IgD-negative memory B cell (primary cell): ENCODE data around the gene CCDC149. TPM values are rescaled to one million over a fixed set of nuclear protein-coding genes. Genes with fewer than 3 reads are reported as not detected.

Source experiments
- H3K27ac Mint-ChIP-seq, 3 donors: one replicate each; pipeline ENCODE4 v1.8.0; 2020 to 2022; ENCODE audit warnings: mild to moderate bottlenecking in 3 of 3, mixed read lengths in 3 of 3, moderate library complexity in 1 of 3
- H3K27me3 Mint-ChIP-seq: one replicate; pipeline ENCODE4 v1.8.0; 2021; ENCODE audit warnings: mixed read lengths
- H3K36me3 Mint-ChIP-seq: one replicate; pipeline ENCODE4 v1.8.0; 2020; ENCODE audit warnings: mild to moderate bottlenecking, mixed read lengths
- H3K4me1 Mint-ChIP-seq, 3 donors: one replicate each; pipeline ENCODE4 v1.8.0; 2020 to 2022; ENCODE audit warnings: mixed read lengths in 3 of 3, mild to moderate bottlenecking in 1 of 3
- H3K4me3 Mint-ChIP-seq, 4 donors: one replicate each; pipeline ENCODE4 v1.8.0; 2020 to 2022; ENCODE audit warnings: mild to moderate bottlenecking in 4 of 4, mixed read lengths in 4 of 4, moderate library complexity in 3 of 4
- H3K9me3 Mint-ChIP-seq, 3 donors: one replicate each; pipeline ENCODE4 v1.8.0; 2020 to 2021; ENCODE audit warnings: mixed read lengths in 3 of 3, mild to moderate bottlenecking in 1 of 3
- polyA plus RNA-seq: library from polyadenylated mRNA; unstranded; fragments of 300-500 nt; fragmentation: Illumina TruSeq; gene quantifications from one replicate; pipeline ENCODE4 v1.2.3, GENCODE V29; 2021

The CCDC149 gene
- polyA plus RNA-seq, 1 donor from 2014 or later = not detected

- no peaks in the 10 kb centered on the region for H3K4me1 Mint-ChIP-seq
- H3K9me3 Mint-ChIP-seq = no peaks in the 10 kb centered on the region
- no peaks in the 10 kb centered on the region for H3K27me3 Mint-ChIP-seq
- no peak overlapping the region for H3K27ac Mint-ChIP-seq
- H3K4me3 Mint-ChIP-seq = no peak overlapping the region
- H3K36me3 Mint-ChIP-seq = no peaks in the 10 kb centered on the region
These were observed 16.8 kb downstream of the CCDC149 start for GRCh38 chr4:24896056-24896455.

GRCh38 chr4:24895461-24895860, 17.4 kb downstream of the CCDC149 start:
- no peaks in the 10 kb centered on the region for H3K4me1 Mint-ChIP-seq
- no peaks in the 10 kb centered on the region for H3K36me3 Mint-ChIP-seq
- no peak overlapping the region for H3K4me3 Mint-ChIP-seq
- no peak overlapping the region for H3K27ac Mint-ChIP-seq
- H3K27me3 Mint-ChIP-seq = no peaks in the 10 kb centered on the region
- H3K9me3 Mint-ChIP-seq = no peaks in the 10 kb centered on the region

- Mint-ChIP-seq H3K27ac (no peak overlapping the region), H3K27me3 (no peaks in the 10 kb centered on the region), H3K4me3 (no peak overlapping the region), H3K36me3 (no peaks in the 10 kb centered on the region), H3K9me3 (no peaks in the 10 kb centered on the region), H3K4me1 (no peaks in the 10 kb centered on the region)
These were observed 18.0 kb downstream of the CCDC149 start for GRCh38 chr4:24894846-24895245.

GRCh38 chr4:24894243-24894642, 18.6 kb downstream of the CCDC149 start:
- H3K27ac Mint-ChIP-seq = no peak overlapping the region
- no peaks in the 10 kb centered on the region for H3K36me3 Mint-ChIP-seq
- H3K9me3 Mint-ChIP-seq = no peaks in the 10 kb centered on the region
- no peak overlapping the region for H3K4me3 Mint-ChIP-seq
- no peaks in the 10 kb centered on the region for H3K27me3 Mint-ChIP-seq
- no peaks in the 10 kb centered on the region for H3K4me1 Mint-ChIP-seq

- H3K9me3 Mint-ChIP-seq = no peaks in the 10 kb centered on the region
- no peak overlapping the region for H3K4me3 Mint-ChIP-seq
- no peaks in the 10 kb centered on the region for H3K27me3 Mint-ChIP-seq
- H3K27ac Mint-ChIP-seq = no peak overlapping the region
- no peaks in the 10 kb centered on the region for H3K36me3 Mint-ChIP-seq
- H3K4me1 Mint-ChIP-seq = peaks cover 0 to under 1% (median 0%) of the 10 kb centered on the region in 3 donors
These were observed 20.1 kb downstream of the CCDC149 start for GRCh38 chr4:24892778-24893177.

GRCh38 chr4:24892278-24892677, 20.6 kb downstream of the CCDC149 start:
- Mint-ChIP-seq H3K9me3 (no peaks in the 10 kb centered on the region), H3K4me1 (peaks cover 0 to 1% (median 0%) of the 10 kb centered on the region in 3 donors), H3K27ac (no peak overlapping the region), H3K4me3 (no peak overlapping the region), H3K27me3 (no peaks in the 10 kb centered on the region), H3K36me3 (no peaks in the 10 kb centered on the region)

GRCh38 chr4:24890561-24891126, 22.2 kb downstream of the CCDC149 start:
- peaks cover 0 to 1% (median 0%) of the 10 kb centered on the region in 3 donors for H3K4me1 Mint-ChIP-seq
- H3K27me3 Mint-ChIP-seq = no peaks in the 10 kb centered on the region
- H3K27ac Mint-ChIP-seq = no peak overlapping the region
- H3K9me3 Mint-ChIP-seq = no peaks in the 10 kb centered on the region
- no peaks in the 10 kb centered on the region for H3K36me3 Mint-ChIP-seq
- H3K4me3 Mint-ChIP-seq = no peak overlapping the region

- no peaks in the 10 kb centered on the region for H3K27me3 Mint-ChIP-seq
- H3K27ac Mint-ChIP-seq = no peak overlapping the region
- no peaks in the 10 kb centered on the region for H3K36me3 Mint-ChIP-seq
- no peak overlapping the region for H3K4me3 Mint-ChIP-seq
- H3K4me1 Mint-ChIP-seq = peaks cover 0 to 1% (median 0%) of the 10 kb centered on the region in 3 donors
- no peaks in the 10 kb centered on the region for H3K9me3 Mint-ChIP-seq
These were observed 22.9 kb downstream of the CCDC149 start for GRCh38 chr4:24889991-24890390.

GRCh38 chr4:24888475-24889344, 24.1 kb downstream of the CCDC149 start:
- Mint-ChIP-seq H3K27me3 (no peaks in the 10 kb centered on the region), H3K36me3 (no peaks in the 10 kb centered on the region), H3K27ac (peak overlapping the region in 1 of 3 donors; percentile 41), H3K9me3 (no peaks in the 10 kb centered on the region), H3K4me3 (no peak overlapping the region), H3K4me1 (peaks cover 0 to 1% (median 0%) of the 10 kb centered on the region in 3 donors)

- H3K4me3 Mint-ChIP-seq = no peak overlapping the region
- no peaks in the 10 kb centered on the region for H3K27me3 Mint-ChIP-seq
- no peaks in the 10 kb centered on the region for H3K36me3 Mint-ChIP-seq
- no peaks in the 10 kb centered on the region for H3K9me3 Mint-ChIP-seq
- no peak overlapping the region for H3K27ac Mint-ChIP-seq
- peaks cover 0 to 1% (median 0%) of the 10 kb centered on the region in 3 donors for H3K4me1 Mint-ChIP-seq
These were observed 24.9 kb downstream of the CCDC149 start for GRCh38 chr4:24887881-24888430.

- H3K36me3 Mint-ChIP-seq = no peaks in the 10 kb centered on the region
- no peaks in the 10 kb centered on the region for H3K27me3 Mint-ChIP-seq
- peaks cover 0 to 2% (median 0%) of the 10 kb centered on the region in 3 donors for H3K9me3 Mint-ChIP-seq
- H3K27ac Mint-ChIP-seq = no peak overlapping the region
- H3K4me3 Mint-ChIP-seq = no peak overlapping the region
- H3K4me1 Mint-ChIP-seq = peaks cover 0 to 1% (median 0%) of the 10 kb centered on the region in 3 donors
These were observed 26.2 kb downstream of the CCDC149 start for GRCh38 chr4:24886596-24886995.

- H3K36me3 Mint-ChIP-seq = no peaks in the 10 kb centered on the region
- no peak overlapping the region for H3K4me3 Mint-ChIP-seq
- no peaks in the 10 kb centered on the region for H3K27me3 Mint-ChIP-seq
- H3K27ac Mint-ChIP-seq = peak overlapping the region in 1 of 3 donors; percentile 4
- H3K4me1 Mint-ChIP-seq = peaks cover 0 to 1% (median 0%) of the 10 kb centered on the region in 3 donors
- H3K9me3 Mint-ChIP-seq = peaks cover 0 to 2% (median 0%) of the 10 kb centered on the region in 3 donors
These were observed 27.5 kb downstream of the CCDC149 start for GRCh38 chr4:24885342-24885741.

- no peak overlapping the region for H3K4me3 Mint-ChIP-seq
- H3K9me3 Mint-ChIP-seq = peaks cover 0 to 2% (median 0%) of the 10 kb centered on the region in 3 donors
- no peaks in the 10 kb centered on the region for H3K36me3 Mint-ChIP-seq
- H3K4me1 Mint-ChIP-seq = peaks cover 0 to 1% (median 0%) of the 10 kb centered on the region in 3 donors
- no peak overlapping the region for H3K27ac Mint-ChIP-seq
- no peaks in the 10 kb centered on the region for H3K27me3 Mint-ChIP-seq
These were observed 27.9 kb downstream of the CCDC149 start for GRCh38 chr4:24884902-24885301.

GRCh38 chr4:24881508-24882196, 31.2 kb downstream of the CCDC149 start:
- peak overlapping the region in 1 of 3 donors; percentile 62 for H3K27ac Mint-ChIP-seq
- no peaks in the 10 kb centered on the region for H3K4me1 Mint-ChIP-seq
- H3K36me3 Mint-ChIP-seq = no peaks in the 10 kb centered on the region
- H3K9me3 Mint-ChIP-seq = peaks cover 0 to 2% (median 0%) of the 10 kb centered on the region in 3 donors
- peak overlapping the region in 1 of 4 donors; percentile 14 for H3K4me3 Mint-ChIP-seq
- H3K27me3 Mint-ChIP-seq = peaks cover 2% of the 10 kb centered on the region

GRCh38 chr4:24880186-24880585, 32.7 kb downstream of the CCDC149 start:
- Mint-ChIP-seq H3K4me3 (no peak overlapping the region), H3K27me3 (peaks cover 2% of the 10 kb centered on the region), H3K27ac (no peak overlapping the region), H3K36me3 (no peaks in the 10 kb centered on the region), H3K4me1 (no peaks in the 10 kb centered on the region), H3K9me3 (peaks cover 0 to 2% (median 0%) of the 10 kb centered on the region in 3 donors)
